GM12878 (cell line): ENCODE measurements around the gene TCEANC. TPM values are rescaled to one million over a fixed set of nuclear protein-coding genes. Genes with fewer than 3 reads are reported as not detected.

Source experiments
- BCLAF1 ChIP-seq: fragments of 450-650 bp; IDR thresholded peaks from 2 replicates; pipeline ENCODE4 v1.6.1; 2017; ENCODE audit warnings: antibody characterized with exemption, mild to moderate bottlenecking, moderate library complexity
- CBX5 ChIP-seq: sonication (generic); IDR thresholded peaks from 2 replicates; pipeline ENCODE4 v1.6.1; 2016; ENCODE audit warnings: low read depth, moderate library complexity, mild to moderate bottlenecking, inconsistent platforms
- CREB1 ChIP-seq: IDR thresholded peaks from 2 replicates; pipeline ENCODE4 v1.6.1; 2012; ENCODE audit warnings: low read depth, mild to moderate bottlenecking, inconsistent platforms
- MEF2B ChIP-seq: fragments of 450-650 bp; IDR thresholded peaks from 2 replicates; pipeline ENCODE4 v1.6.1; 2018; ENCODE audit warnings: mild to moderate bottlenecking, moderate library complexity; ENCODE audit not compliant: partially characterized antibody, poor library complexity, severe bottlenecking
- NKRF ChIP-seq: fragments of 450-650 bp; conservative IDR thresholded peaks from 2 replicates; pipeline ENCODE4 v1.6.1; 2017; ENCODE audit warnings: mild to moderate bottlenecking, moderate library complexity
- NR2C2 ChIP-seq: IDR thresholded peaks from 2 replicates; pipeline ENCODE4 v1.6.1; 2011; ENCODE audit warnings: borderline replicate concordance, low read depth; ENCODE audit not compliant: control insufficient read depth, insufficient read length
- RAD21 ChIP-seq: IDR thresholded peaks from 2 replicates; pipeline ENCODE4 v1.6.1; 2011; ENCODE audit warnings: mild to moderate bottlenecking, low read depth, low read length, moderate library complexity; ENCODE audit not compliant: insufficient read depth
- RAD51 ChIP-seq: fragments of 450-650 bp; IDR thresholded peaks from 2 replicates; pipeline ENCODE4 v1.6.1; 2016; ENCODE audit warnings: moderate library complexity, mild to moderate bottlenecking, inconsistent platforms
- SMC3 ChIP-seq: IDR thresholded peaks from 2 replicates; pipeline ENCODE4 v1.6.1; 2011; ENCODE audit warnings: low read length, improper control_type of control experiment, borderline replicate concordance
- SPI1 ChIP-seq: IDR thresholded peaks from 2 replicates; pipeline ENCODE4 v1.6.1; 2011; ENCODE audit warnings: low read depth, mild to moderate bottlenecking, low read length, moderate library complexity, borderline replicate concordance; ENCODE audit not compliant: insufficient read depth
- USF1 ChIP-seq: IDR thresholded peaks from 2 replicates; pipeline ENCODE4 v1.6.1; 2011; ENCODE audit warnings: borderline replicate concordance, low read depth, mild to moderate bottlenecking, moderate library complexity, mixed read lengths, low read length; ENCODE audit not compliant: insufficient read depth; ENCODE audit errors: extremely low read length
- ZNF622 ChIP-seq: fragments of 450-650 bp; IDR thresholded peaks from 2 replicates; pipeline ENCODE4 v1.6.1; 2017; ENCODE audit warnings: mild to moderate bottlenecking, inconsistent platforms
- ZZZ3 ChIP-seq: IDR thresholded peaks from 2 replicates; pipeline ENCODE4 v1.6.1; 2011; ENCODE audit warnings: low read depth; ENCODE audit not compliant: control insufficient read depth, insufficient read length
- polyA plus RNA-seq, 11 experiments: library from polyadenylated mRNA; depleted of rRNA in 4 of 11; unstranded in 6 of 11; stranded (reverse) in 5 of 11; fragments of >200 nt; fragmentation: Nextera tagmentation in 4 of 11; fragmentation: Illumina TruSeq in 1 of 11; extraction: Ambion mirVana in 4 of 11; extraction: Trizol in 1 of 11; gene quantifications; 1 replicate in 1 of 11; 2 replicates in 10 of 11; pipeline versions ENCODE4 v1.2.1 to v1.2.3, GENCODE V29; 2011 to 2016; ENCODE audit warnings: inconsistent platforms in 2 of 11, missing spikeins in 2 of 11, low read depth in 1 of 11
- total RNA-seq, 4 experiments: library from RNA; depleted of rRNA in 3 of 4; stranded (reverse); fragments of >200 nt in 3 of 4; fragmentation: Illumina TruSeq in 1 of 4; extraction: Trizol in 1 of 4; gene quantifications; 2 replicates each; pipeline versions ENCODE4 v1.2.1 to v1.2.3, GENCODE V29; 2013 to 2021
- TF ChIP-seq, protein P1 (sequence below): fragments of 450-650 bp; formaldehyde crosslinking; IDR thresholded peaks from 2 replicates; pipeline ENCODE4 v1.4.0; 2022; ENCODE audit warnings: mild to moderate bottlenecking, moderate library complexity
- TF ChIP-seq, protein P2 (sequence below): IDR thresholded peaks from 2 replicates; pipeline ENCODE4 v1.6.1; 2012; ENCODE audit warnings: mild to moderate bottlenecking, low read depth, low read length

TCEANC gene
- total and polyA plus RNA-seq, 10 of the 15 experiments (the other 5 are each of a cell fraction or from before 2014, with no cell fraction given), result 1.1 to 4.9 (median 2.9) TPM

DNA sequence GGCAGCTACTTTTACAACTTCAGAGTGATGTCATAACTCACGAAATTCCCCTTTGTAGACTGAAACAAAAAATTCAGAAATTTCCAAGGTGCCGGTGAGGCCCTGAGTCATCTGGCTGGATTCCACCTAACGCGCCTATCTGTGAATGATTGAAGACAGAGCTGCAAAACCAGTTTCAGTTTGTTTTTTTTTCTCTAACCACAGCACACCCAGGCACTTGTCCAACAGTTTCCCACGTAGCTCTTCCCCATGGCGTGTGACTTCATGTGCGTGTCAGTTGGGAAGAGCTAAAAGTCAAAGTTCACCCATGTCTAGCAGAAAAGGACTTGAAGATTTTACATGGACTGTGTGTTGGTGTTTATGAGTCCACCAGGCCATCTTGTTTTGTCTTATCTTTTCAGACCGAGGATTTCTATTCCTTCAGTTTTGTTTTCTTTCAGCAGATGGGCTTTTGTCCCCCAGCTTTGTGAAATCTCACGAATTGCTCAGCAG, 16.4 kb downstream of the TCEANC start (continued):
- no peak for TF ChIP-seq USF1
- 0 out of 2 replicates have a peak, but pooled peaks have one; percentile 15 for TF ChIP-seq RAD21
- peak; percentile 62 for TF ChIP-seq CREB1
- TF ChIP-seq ZZZ3, result no peak
- no peak; the same call in 1 of the 2 replicates for TF ChIP-seq SMC3
- TF ChIP-seq ZNF622, result no peak
- peak; percentile 71 for TF ChIP-seq MEF2B
- TF ChIP-seq BCLAF1, result no peak
- TF ChIP-seq, protein P1, sequence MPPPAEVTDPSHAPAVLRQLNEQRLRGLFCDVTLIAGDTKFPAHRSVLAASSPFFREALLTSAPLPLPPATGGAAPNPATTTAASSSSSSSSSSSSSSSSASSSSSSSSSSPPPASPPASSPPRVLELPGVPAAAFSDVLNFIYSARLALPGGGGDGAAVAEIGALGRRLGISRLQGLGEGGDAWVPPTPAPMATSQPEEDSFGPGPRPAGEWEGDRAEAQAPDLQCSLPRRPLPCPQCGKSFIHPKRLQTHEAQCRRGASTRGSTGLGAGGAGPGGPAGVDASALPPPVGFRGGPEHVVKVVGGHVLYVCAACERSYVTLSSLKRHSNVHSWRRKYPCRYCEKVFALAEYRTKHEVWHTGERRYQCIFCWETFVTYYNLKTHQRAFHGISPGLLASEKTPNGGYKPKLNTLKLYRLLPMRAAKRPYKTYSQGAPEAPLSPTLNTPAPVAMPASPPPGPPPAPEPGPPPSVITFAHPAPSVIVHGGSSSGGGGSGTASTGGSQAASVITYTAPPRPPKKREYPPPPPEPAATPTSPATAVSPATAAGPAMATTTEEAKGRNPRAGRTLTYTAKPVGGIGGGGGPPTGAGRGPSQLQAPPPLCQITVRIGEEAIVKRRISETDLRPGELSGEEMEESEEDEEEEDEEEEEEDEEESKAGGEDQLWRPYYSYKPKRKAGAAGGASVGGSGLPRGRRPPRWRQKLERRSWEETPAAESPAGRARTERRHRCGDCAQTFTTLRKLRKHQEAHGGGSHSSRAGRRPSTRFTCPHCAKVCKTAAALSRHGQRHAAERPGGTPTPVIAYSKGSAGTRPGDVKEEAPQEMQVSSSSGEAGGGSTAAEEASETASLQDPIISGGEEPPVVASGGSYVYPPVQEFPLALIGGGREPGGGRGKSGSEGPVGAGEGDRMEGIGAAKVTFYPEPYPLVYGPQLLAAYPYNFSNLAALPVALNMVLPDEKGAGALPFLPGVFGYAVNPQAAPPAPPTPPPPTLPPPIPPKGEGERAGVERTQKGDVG, result no peak
- TF ChIP-seq NKRF, result no peak; the same call in 1 of the 2 replicates
- no peak for TF ChIP-seq NR2C2
- TF ChIP-seq RAD51, result peak; percentile 65
- TF ChIP-seq CBX5, result no peak
- TF ChIP-seq, protein P2, sequence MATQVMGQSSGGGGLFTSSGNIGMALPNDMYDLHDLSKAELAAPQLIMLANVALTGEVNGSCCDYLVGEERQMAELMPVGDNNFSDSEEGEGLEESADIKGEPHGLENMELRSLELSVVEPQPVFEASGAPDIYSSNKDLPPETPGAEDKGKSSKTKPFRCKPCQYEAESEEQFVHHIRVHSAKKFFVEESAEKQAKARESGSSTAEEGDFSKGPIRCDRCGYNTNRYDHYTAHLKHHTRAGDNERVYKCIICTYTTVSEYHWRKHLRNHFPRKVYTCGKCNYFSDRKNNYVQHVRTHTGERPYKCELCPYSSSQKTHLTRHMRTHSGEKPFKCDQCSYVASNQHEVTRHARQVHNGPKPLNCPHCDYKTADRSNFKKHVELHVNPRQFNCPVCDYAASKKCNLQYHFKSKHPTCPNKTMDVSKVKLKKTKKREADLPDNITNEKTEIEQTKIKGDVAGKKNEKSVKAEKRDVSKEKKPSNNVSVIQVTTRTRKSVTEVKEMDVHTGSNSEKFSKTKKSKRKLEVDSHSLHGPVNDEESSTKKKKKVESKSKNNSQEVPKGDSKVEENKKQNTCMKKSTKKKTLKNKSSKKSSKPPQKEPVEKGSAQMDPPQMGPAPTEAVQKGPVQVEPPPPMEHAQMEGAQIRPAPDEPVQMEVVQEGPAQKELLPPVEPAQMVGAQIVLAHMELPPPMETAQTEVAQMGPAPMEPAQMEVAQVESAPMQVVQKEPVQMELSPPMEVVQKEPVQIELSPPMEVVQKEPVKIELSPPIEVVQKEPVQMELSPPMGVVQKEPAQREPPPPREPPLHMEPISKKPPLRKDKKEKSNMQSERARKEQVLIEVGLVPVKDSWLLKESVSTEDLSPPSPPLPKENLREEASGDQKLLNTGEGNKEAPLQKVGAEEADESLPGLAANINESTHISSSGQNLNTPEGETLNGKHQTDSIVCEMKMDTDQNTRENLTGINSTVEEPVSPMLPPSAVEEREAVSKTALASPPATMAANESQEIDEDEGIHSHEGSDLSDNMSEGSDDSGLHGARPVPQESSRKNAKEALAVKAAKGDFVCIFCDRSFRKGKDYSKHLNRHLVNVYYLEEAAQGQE, result no peak
- 0 out of 2 replicates have a peak, but pooled peaks have one; percentile 29 for TF ChIP-seq SPI1
